Esophagus muscularis mucosa (tissue), 4 donors: ENCODE data around the gene PACSIN3.

Experiments
- EP300 ChIP-seq: sonication (generic); formaldehyde crosslinking; IDR thresholded peaks from one replicate; pipeline ENCODE4 v1.6.1; 2017; ENCODE audit warnings: antibody characterized with exemption
- POLR2A ChIP-seq: fragments of 450-650 bp; IDR thresholded peaks from one replicate; pipeline ENCODE4 v1.6.1; 2017; ENCODE audit warnings: antibody characterized with exemption, moderate library complexity, mild to moderate bottlenecking, low read depth
- POLR2AphosphoS5 ChIP-seq, 2 donors: sonication (generic); formaldehyde crosslinking; IDR thresholded peaks; one replicate each; pipeline ENCODE4 v1.6.1; 2017; ENCODE audit warnings: antibody characterized with exemption in 2 of 2
- TF ChIP-seq, protein P1 (sequence below), 3 experiments: fragments of 200-600 bp in 2 of 3; fragments of 450-650 bp in 1 of 3; sonication (generic) in 2 of 3; IDR thresholded peaks; one replicate each; pipeline ENCODE4 v1.5.1; 2017 to 2019; ENCODE audit warnings: antibody characterized with exemption in 3 of 3, mild to moderate bottlenecking in 2 of 3, moderate library complexity in 1 of 3

- TF ChIP-seq, protein P1, sequence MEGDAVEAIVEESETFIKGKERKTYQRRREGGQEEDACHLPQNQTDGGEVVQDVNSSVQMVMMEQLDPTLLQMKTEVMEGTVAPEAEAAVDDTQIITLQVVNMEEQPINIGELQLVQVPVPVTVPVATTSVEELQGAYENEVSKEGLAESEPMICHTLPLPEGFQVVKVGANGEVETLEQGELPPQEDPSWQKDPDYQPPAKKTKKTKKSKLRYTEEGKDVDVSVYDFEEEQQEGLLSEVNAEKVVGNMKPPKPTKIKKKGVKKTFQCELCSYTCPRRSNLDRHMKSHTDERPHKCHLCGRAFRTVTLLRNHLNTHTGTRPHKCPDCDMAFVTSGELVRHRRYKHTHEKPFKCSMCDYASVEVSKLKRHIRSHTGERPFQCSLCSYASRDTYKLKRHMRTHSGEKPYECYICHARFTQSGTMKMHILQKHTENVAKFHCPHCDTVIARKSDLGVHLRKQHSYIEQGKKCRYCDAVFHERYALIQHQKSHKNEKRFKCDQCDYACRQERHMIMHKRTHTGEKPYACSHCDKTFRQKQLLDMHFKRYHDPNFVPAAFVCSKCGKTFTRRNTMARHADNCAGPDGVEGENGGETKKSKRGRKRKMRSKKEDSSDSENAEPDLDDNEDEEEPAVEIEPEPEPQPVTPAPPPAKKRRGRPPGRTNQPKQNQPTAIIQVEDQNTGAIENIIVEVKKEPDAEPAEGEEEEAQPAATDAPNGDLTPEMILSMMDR (IDR thresholded peaks at IDR 0.05) = no peak
- TF ChIP-seq POLR2AphosphoS5 (IDR thresholded peaks at IDR 0.05) = peak; percentile 77 to 94
- no peak for TF ChIP-seq POLR2A
- no peak for TF ChIP-seq EP300
Measured at GRCh38 chr11:47213950-47214565, 27.8 kb upstream of the PACSIN3 start.
